PC-3 (cell line): ENCODE results near the gene GGA1. TPM values are rescaled to one million over a fixed set of nuclear protein-coding genes. Genes with fewer than 3 reads are reported as not detected.

Experiments
- ATAC-seq: fragments of 200-7000 bp; cut with Tn5 transposase; 2 replicates; pipeline ENCODE4 v1.9.1; 2020; ENCODE audit warnings: mild to moderate bottlenecking, moderate library complexity
- BruUV-seq: library from RNA; stranded (reverse); fragments of 400-500 nt; replicated peaks from 2 replicates; lab custom pipeline; 2021; lab: Mats Ljungman, UMichigan
- CTCF ChIA-PET: fragments of 300-600 bp; sonication (Branson Sonifier 250); formaldehyde crosslinking; loops from one replicate; lab custom pipeline; 2022; ENCODE audit warnings: antibody characterized with exemption; lab: Charles Lee
- POLR2A ChIA-PET: fragments of 300-600 bp; sonication (Branson Sonifier 250); formaldehyde crosslinking; loops from one replicate; lab custom pipeline; 2022; ENCODE audit warnings: antibody characterized with exemption; ENCODE audit not compliant: unreplicated experiment; lab: Charles Lee
- DNase-seq: peaks from one replicate; pipeline ENCODE4 v3.0.0-alpha.2; 2015
- H2AFZ ChIP-seq: fragments of 300-600 bp; sonication (generic); 2 replicates; pipeline ENCODE4 v1.6.0; 2016; ENCODE audit warnings: antibody characterized with exemption, low read length
- H3F3A ChIP-seq: fragments of 300-600 bp; sonication (generic); one replicate; pipeline ENCODE4 v1.6.0; 2017; ENCODE audit warnings: antibody characterized with exemption, low read length, control low read depth, mild to moderate bottlenecking; ENCODE audit not compliant: unreplicated experiment
- H3K27ac ChIP-seq: fragments of 300-600 bp; sonication (generic); 2 replicates; pipeline ENCODE4 v1.5.1; 2016; ENCODE audit warnings: mild to moderate bottlenecking, low read length
- H3K27me3 ChIP-seq: fragments of 300-600 bp; sonication (generic); 2 replicates; pipeline ENCODE4 v1.6.1; 2016; ENCODE audit warnings: low read length, mixed read lengths
- H3K36me3 ChIP-seq: fragments of 300-600 bp; sonication (generic); 2 replicates; pipeline ENCODE4 v1.6.1; 2016; ENCODE audit warnings: low read depth, mixed run types, low read length, mixed read lengths
- H3K4me1 ChIP-seq: fragments of 300-600 bp; sonication (generic); 2 replicates; pipeline ENCODE4 v1.5.1; 2016; ENCODE audit warnings: low read length; ENCODE audit not compliant: insufficient read depth
- H3K4me2 ChIP-seq: fragments of 300-600 bp; sonication (generic); 2 replicates; pipeline ENCODE4 v1.6.0; 2016; ENCODE audit warnings: low read length
- H3K4me3 ChIP-seq: fragments of 300-600 bp; sonication (generic); 2 replicates; pipeline ENCODE4 v1.5.1; 2016; ENCODE audit warnings: mild to moderate bottlenecking, low read length, mixed read lengths
- H3K79me2 ChIP-seq: fragments of 300-600 bp; sonication (generic); 2 replicates; pipeline ENCODE4 v1.6.1; 2017; ENCODE audit warnings: low read length, mixed read lengths
- H3K9ac ChIP-seq: fragments of 300-600 bp; sonication (generic); 2 replicates; pipeline ENCODE4 v1.6.0; 2016; ENCODE audit warnings: mild to moderate bottlenecking, low read length
- H3K9me2 ChIP-seq: fragments of 300-600 bp; sonication (generic); replicated peaks from 2 replicates; pipeline ENCODE4 v1.6.1; 2016; ENCODE audit warnings: mixed run types, low read length, mixed read lengths
- H3K9me3 ChIP-seq: fragments of 300-600 bp; sonication (generic); 2 replicates; pipeline ENCODE4 v1.6.1; 2016; ENCODE audit warnings: low read length, mixed read lengths
- H4K20me1 ChIP-seq: fragments of 300-600 bp; sonication (generic); 2 replicates; pipeline ENCODE4 v1.6.1; 2016; ENCODE audit warnings: low read length, mixed read lengths
- CTCF ChIP-seq: fragments of 300-600 bp; sonication (generic); conservative IDR thresholded peaks from 2 replicates; pipeline ENCODE4 v1.5.1; 2017; ENCODE audit warnings: antibody characterized with exemption, low read depth, mild to moderate bottlenecking, low read length
- EZH2 ChIP-seq: fragments of 300-600 bp; sonication (generic); IDR thresholded peaks from one replicate; pipeline ENCODE4 v1.6.1; 2017; ENCODE audit warnings: antibody characterized with exemption, mild to moderate bottlenecking, low read length; ENCODE audit not compliant: unreplicated experiment
- EZH2phosphoT487 ChIP-seq: fragments of 300-600 bp; sonication (generic); IDR thresholded peaks from 2 replicates; pipeline ENCODE4 v1.6.1; 2018; ENCODE audit warnings: mild to moderate bottlenecking, antibody characterized with exemption, low read length, borderline replicate concordance
- intact Hi-C: fragments of 100-400 bp; cut with micrococcal nuclease; formaldehyde crosslinking; loops from 2 replicates; pipeline ENCODE4 v1.9.0; 2023
- total RNA-seq: library from RNA; depleted of rRNA; stranded (reverse); fragments of >200 nt; gene quantifications from 2 replicates; pipeline ENCODE4 v1.2.3, GENCODE V29; 2014

Gene GGA1
- total RNA-seq, 1 experiment from 2014 or later, result 49.1 TPM

GRCh38 chr22:37626556-37627075 is 18.0 kb downstream of the GGA1 start:
- H3K4me1 ChIP-seq, result no peaks in the 10 kb centered on the region
- H3K27ac ChIP-seq, result no peak overlapping the region
- H3K9me2 ChIP-seq, result no peaks in the 10 kb centered on the region
- no peak overlapping the region for H3K9ac ChIP-seq
- no peaks in the 10 kb centered on the region for H4K20me1 ChIP-seq
- no peak overlapping the region for H2AFZ ChIP-seq
- H3K9me3 ChIP-seq, result no peaks in the 10 kb centered on the region
- H3K4me2 ChIP-seq, result no peak overlapping the region
- DNase-seq, result no peak
- H3F3A ChIP-seq, result no peaks in the 10 kb centered on the region
- ATAC-seq, result no peak
- no peaks in the 10 kb centered on the region for H3K36me3 ChIP-seq
- no peaks in the 10 kb centered on the region for H3K27me3 ChIP-seq
- TF ChIP-seq EZH2phosphoT487 (no peak), EZH2 (no peak), CTCF (no peak)
- ChIA-PET CTCF (no interaction called here), POLR2A (no interaction called here)
- no peaks in the 10 kb centered on the region for H3K79me2 ChIP-seq
- BruUV-seq, result no TSS peak
- no peak overlapping the region for H3K4me3 ChIP-seq
- intact Hi-C loops, result no loop called here

GRCh38 chr22:37627121-37627520 is 18.5 kb downstream of the GGA1 start:
- Histone ChIP-seq H3K4me1 (no peaks in the 10 kb centered on the region), H2AFZ (no peak overlapping the region), H3K27me3 (no peaks in the 10 kb centered on the region), H3F3A (no peaks in the 10 kb centered on the region), H3K27ac (no peak overlapping the region), H3K36me3 (no peaks in the 10 kb centered on the region), H3K9me3 (no peaks in the 10 kb centered on the region), H3K9me2 (no peaks in the 10 kb centered on the region), H4K20me1 (no peaks in the 10 kb centered on the region), H3K4me3 (no peak overlapping the region), H3K9ac (no peak overlapping the region), H3K79me2 (no peaks in the 10 kb centered on the region), H3K4me2 (no peak overlapping the region)
- no TSS peak for BruUV-seq
- no peak for TF ChIP-seq EZH2
- no peak for TF ChIP-seq CTCF
- TF ChIP-seq EZH2phosphoT487, result no peak
- intact Hi-C loops, result no loop called here
- ATAC-seq (no peak), DNase-seq (no peak)
- ChIA-PET CTCF (no interaction called here), POLR2A (no interaction called here)

GRCh38 chr22:37627545-37627944 is 18.9 kb downstream of the GGA1 start:
- H3K9me3 ChIP-seq, result no peaks in the 10 kb centered on the region
- BruUV-seq, result no TSS peak
- ChIA-PET CTCF (no interaction called here), POLR2A (no interaction called here)
- H3K9ac ChIP-seq, result no peak overlapping the region
- intact Hi-C loops, result no loop called here
- H3K9me2 ChIP-seq, result no peaks in the 10 kb centered on the region
- no peak for DNase-seq
- ATAC-seq, result no peak
- no peak overlapping the region for H3K27ac ChIP-seq
- H3K79me2 ChIP-seq, result no peaks in the 10 kb centered on the region
- TF ChIP-seq CTCF, result no peak
- no peak for TF ChIP-seq EZH2
- TF ChIP-seq EZH2phosphoT487, result no peak
- no peaks in the 10 kb centered on the region for H3F3A ChIP-seq
- no peaks in the 10 kb centered on the region for H3K27me3 ChIP-seq
- H4K20me1 ChIP-seq, result no peaks in the 10 kb centered on the region
- no peaks in the 10 kb centered on the region for H3K4me1 ChIP-seq
- H3K4me3 ChIP-seq, result no peak overlapping the region
- H2AFZ ChIP-seq, result no peak overlapping the region
- H3K4me2 ChIP-seq, result no peak overlapping the region
- H3K36me3 ChIP-seq, result no peaks in the 10 kb centered on the region
